Inflammatory macrophage treated with lipopolysaccharide for 1 hour (primary cell): ENCODE data around the gene ADM5.
"Not testable (repeated sequence)": the region's sequence is repeated elsewhere in the genome, so short reads cannot be mapped to it uniquely, and the experiment has no call there.

ENCODE experiments used
- DNase-seq, 2 donors: peaks; one replicate each; pipeline ENCODE4 v3.0.0-alpha.2; 2020 to 2022

The ADM5 gene

DNA sequence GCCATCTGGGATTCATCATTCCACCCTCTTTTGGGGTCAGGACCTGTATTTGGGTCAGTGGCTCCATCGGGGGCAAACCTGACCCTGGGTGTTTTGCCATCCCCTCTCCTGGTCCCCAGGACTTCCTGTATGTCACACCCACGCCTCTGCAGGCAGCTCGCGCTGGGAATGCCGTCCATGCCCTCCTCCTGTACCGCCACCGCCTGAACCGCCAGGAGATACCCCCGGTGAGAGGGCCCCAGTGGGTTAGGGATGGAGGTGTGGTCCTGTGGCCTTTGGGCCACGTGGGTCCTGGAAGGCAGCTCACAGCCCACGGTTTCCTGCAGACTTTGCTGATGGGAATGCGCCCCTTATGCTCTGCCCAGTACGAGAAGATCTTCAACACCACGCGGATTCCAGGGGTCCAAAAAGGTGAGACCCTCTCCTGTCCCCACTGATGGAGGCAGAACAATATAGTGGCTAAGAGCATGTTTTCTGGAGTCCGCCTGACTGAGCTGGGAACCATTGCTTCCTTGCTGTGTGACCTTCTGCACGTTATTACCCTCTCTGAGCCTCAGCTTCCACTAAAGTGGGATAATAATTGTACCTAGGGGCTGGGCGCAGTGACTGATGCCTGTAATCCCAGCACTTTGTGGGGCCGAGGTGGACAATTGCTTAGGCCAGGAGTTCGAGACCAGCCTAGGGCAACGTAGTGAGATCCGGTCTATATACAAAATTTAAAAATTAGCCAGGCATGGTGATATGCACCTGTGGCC lies 15.7 kb downstream of the ADM5 start:
- DNase-seq: no peak

DNA sequence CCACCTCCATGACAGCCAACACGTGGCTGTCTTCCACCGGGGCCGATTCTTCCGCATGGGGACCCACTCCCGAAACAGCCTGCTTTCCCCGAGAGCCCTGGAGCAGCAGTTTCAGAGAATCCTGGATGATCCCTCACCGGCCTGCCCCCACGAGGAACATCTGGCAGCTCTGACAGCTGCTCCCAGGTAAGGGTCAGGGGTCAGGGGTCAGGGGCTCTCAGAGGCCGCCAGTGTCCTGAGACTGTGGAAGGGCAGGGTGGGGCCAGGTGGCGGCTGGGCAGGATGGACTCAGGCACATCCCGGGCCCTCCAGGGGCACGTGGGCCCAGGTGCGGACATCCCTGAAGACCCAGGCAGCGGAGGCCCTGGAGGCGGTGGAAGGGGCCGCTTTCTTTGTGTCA lies 16.5 kb downstream of the ADM5 start:
- no peak for DNase-seq

DNA sequence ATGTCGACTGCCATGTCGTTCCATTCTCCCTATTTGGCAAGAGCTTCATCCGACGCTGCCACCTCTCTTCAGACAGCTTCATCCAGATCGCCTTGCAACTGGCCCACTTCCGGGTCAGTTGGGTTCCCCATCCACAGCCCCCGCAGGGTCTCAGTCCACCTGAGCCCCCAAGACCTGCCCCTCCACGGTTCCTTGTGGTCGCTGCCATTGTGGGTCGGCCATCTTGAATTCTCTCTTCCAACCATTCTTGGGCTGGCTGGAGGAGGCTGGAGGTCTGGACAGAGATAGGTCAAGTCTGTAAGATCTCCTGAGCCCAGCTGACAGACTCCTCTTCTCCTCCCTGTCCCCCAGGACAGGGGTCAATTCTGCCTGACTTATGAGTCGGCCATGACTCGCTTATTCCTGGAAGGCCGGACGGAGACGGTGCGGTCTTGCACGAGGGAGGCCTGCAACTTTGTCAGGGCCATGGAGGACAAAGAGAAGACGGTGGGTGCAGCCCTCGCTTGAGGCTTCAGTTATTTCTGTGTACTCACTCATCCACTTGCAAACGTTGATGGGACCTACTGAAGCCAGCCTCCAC lies 21.1 kb downstream of the ADM5 start:
- DNase-seq: no peak

DNA sequence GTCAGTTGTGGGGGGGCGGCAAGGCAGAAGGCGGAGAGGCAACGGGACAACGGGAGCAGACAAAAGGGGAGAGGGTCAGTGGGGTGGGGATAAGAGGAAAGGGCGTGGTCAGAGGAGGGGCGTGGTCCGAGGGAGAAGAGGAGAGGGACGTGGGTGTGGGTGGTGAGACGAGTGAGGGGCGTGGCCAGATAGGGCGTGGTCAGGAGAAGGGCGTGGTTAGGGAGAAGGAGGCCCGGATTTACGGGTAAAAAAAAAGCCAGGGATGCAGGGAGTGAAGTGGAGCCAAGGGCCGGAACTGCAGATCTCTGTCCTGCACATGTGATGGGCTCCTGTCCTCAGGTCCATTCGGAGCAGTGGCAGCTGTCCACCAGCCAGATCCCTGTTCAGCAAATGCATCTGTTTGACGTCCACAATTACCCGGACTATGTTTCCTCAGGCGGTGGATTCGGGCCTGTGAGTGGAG lies 23.0 kb downstream of the ADM5 start:
- DNase-seq: peak; percentile 11 to 23

DNA sequence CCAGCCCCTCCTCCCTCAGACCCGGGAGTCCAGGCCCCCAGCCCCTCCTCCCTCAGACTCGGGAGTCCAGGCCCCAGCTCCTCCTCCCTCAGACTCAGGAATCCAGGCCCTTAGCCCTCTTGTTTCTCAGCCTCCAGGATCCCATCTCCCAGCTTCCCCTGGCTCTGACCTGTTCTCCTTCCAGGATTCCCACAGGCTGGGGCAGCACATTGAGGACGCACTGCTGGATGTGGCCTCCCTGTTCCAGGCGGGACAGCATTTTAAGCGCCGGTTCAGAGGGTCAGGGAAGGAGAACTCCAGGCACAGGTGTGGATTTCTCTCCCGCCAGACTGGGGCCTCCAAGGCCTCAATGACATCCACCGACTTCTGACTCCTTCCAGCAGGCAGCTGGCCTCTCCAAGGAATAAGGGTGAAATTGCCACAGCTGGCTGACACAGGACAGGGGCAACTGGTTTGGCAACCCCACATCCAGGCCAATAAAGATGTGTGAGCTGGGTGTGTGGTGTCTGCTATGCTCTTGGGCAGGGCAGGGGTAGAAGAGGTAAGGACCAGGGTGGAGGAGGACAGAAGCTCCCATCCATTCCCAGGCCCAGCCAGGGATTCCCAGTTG lies 23.9 kb downstream of the ADM5 start:
- no peak for DNase-seq

DNA sequence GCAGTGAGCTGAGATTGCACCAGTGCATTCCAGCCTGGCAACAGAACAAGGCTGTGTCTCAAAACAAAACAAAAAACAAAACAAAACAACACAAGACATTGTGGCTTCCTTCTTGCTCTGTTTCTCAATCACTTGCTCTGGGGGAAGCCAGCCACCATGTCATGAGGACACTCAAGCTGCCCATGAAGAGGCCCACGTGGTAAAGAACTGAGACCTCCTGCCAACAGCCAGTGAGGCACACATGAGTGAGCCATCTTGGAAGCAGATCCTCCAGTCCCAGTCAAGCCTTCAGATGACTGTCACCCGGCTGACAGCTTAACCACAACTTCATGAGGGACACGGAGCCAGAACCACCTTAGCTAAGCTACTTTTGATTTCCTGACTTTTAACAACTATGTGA lies 26.8 kb downstream of the ADM5 start:
- peak; percentile 16 to 57 for DNase-seq

DNA sequence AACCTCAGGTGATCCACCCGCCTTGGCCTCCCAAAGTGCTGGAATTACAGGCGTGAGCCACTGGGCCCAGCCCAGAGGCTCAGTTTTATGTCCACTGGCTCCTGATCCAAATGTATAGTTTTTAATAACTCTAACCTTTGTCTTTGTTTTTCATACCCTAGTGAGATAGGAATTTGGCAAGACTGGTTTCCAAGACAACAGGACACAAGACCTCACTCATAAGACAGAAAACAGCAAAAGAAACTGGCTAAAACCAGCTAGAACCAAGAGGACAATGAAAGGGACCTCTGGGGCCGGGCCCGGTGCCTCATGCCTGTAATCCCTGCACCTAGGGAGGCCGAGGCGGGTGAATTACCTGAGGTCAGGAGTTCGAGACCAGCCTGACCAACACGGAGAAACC lies 29.1 kb downstream of the ADM5 start:
- DNase-seq: no peak

DNA sequence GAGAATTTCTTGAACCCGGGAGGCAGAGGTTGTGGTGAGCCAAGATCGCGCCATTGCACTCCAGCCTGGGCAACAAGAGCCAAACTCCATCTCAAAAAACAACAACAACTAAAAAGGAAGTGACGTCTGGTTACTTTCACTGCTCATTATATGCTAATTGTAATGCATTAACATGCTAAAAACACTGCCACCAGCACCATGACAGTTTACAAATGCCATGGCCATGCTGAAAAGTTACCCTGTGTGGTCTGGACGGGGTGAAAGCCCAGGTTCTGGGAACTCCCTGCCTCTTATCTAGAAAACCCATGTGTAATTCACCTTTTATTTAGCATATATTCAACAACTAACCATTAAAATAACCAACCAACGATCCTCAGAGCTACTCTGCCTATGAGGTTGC lies 29.6 kb downstream of the ADM5 start:
- DNase-seq: no peak

DNA sequence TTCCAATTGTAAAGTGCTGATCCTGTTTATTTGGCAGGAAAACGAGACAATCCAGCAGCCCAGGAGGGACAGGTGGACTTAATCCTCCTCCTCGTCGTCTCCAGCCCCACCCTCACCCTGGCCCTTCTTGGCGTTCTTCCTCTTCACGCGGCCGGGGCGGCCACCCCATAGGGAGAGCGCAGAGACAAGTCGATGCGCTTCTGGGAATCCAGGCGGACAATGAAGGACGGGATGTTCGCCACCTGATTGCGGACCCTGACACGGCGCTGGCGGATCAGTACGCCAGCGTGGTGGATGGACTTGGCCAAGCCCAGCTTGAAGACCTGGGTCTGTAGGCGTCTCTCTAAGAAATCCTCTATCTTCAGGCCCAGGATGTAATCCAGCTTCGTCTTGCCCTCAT lies 30.0 kb downstream of the ADM5 start:
- DNase-seq: not testable (repeated sequence)

DNA sequence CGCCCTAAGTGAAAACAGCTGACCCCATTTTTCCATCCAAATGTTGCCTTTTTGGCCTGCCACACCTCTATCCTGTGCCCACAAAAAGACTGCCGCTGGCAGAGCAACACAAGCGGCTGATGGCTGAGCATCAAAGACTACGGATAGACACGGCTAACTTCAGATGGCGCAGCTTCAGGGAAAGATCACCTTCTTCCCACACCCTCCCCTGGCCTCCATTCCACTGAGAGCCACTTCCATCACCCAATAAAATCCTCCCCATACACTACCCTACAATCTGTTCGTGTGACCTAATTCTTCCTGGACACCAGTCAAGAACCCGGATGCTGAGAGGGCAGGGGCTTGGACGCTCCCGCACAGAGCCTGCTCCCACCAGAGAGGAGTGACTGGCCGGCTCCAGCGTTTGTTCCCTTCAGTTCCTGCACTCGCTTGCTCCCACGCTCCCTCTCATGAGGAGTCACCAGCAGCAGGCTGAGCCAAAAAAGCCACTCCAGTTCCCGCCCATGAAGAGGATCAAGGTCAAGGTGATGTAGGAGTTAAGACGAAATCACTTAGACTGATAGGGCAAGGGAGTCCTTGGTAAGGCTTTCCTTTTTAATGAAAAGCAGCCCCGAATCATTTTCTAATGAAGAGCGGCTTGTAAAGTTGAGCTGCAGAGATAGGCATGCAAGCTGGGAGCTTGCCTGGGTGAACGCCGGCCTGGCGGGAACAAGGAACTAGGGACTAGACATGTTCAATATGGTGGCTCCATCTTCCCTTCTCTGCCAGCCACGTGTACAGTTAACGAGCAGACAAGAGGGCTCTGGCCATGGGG lies 38.0 kb downstream of the ADM5 start:
- no peak for DNase-seq

DNA sequence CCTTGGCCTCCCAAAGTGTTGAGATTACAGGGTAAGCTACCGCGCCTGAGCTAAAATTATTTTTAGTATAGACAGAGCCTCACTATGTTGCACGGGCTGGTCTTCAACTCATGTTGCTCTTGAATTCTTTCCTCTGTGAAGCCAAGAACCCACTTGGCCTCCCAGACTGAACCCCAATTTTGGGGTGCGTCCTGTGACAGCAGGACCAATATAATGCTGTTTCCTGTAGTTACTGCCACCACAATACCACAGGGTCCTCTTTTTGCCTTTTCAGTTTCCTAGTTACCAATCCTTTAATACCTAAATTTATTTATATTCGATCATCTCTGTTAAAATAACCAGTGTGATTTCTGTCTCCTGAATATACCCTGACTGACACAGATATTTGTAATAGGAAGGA lies 40.8 kb downstream of the ADM5 start:
- no peak for DNase-seq

DNA sequence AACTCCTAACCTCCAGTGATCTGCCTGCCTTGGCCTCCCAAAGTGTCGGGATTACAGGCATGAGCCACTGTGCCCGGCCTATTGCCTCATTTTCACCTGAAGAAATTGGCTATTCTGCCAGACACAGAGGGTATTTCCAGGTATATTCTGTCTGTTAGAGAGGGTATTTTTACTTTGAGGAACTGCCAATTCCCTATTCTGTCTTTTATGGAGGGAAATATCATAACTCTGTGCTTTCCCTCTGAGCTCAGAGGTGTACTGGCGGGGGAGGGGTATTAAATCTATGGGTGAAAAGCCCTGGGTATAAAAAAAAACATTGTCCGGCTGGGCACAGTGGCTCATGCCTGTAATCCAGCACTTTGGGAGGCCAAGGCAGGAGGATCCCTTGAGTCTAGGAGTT lies 48.9 kb downstream of the ADM5 start:
- peak; percentile 54 to 75 for DNase-seq

DNA sequence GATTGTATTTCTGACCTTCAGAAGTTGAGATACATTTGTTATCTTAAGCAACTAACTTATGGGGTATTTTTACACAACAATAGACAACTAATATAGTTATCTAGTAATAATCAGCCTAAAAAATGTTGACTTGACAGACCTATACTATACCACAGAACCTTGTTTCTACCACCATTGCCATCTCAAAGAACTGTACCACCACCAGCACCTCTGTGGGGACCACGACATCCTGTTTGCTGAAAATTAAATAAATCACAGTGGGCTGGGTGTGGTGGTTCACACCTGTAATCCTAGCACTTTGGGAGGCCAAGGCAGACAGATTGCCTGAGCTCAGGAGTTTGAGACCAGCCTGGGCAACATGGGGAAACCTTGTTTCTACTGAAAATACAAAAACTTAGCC lies 49.7 kb downstream of the ADM5 start:
- no peak for DNase-seq

DNA sequence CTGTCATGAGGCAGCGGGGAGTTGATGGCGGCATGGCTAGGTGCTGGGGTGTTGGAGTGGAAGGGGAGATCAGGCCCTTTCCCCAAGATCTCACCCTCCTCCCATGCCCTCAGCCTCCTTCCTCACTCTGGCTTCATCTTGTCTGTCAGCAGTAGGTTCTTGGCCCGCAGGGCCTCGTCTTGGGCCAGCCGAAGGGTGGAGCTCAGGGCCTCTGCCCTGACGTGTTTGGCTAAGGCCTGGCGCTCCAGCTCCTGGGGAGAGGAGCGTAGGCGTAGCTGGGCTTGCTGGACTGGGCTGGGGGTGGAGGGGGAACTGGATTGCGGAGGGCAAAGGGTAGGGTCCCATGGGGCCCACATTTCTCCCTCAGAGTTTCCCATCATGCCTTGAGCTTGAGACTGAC lies 50.5 kb downstream of the ADM5 start:
- DNase-seq: no peak
